ENCODE results near the gene PER2.

DNA sequence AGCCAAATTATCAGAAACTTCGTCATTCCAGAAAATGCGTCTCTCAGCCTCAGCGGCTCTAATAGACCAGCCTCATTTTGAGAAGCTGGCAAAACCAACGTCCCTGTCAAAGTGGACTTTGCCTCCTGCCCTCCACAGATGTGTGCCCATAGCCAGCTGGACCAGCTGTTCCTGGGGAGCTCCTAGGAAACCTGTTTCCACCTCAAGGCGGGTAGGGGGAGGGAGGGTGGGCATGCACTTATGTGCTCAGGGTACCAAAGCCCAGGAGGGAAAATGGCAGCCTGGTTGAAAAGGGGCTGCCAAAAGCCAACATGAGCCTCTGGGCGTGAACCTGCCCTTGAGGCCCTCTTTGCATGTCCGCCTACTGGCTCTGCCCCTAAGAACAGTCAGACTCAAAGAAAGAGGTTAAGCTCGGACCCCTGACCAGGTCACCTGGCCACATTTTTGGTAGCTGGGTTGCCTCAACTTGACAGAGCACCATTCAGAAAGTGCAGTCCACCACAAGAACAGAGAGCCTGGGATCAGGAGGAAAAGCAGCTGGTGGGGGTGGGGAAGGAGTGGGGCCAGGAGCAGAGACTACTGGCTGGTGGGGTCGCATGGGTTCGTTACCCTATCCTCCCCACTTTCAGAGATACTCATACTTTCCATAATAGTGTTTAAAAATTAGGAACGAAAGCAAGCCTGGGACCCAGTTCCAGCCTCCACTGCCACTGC, 3.5 kb downstream of the PER2 start:
- TF ChIP-seq ZNF19 (tag by site-specific recombination; IDR thresholded peaks at IDR 0.05; ENCODE audit: low read depth) (no peak), ZNF707 (tag by site-specific recombination; IDR thresholded peaks at IDR 0.05) (no peak)
- TF ChIP-seq, protein P1, sequence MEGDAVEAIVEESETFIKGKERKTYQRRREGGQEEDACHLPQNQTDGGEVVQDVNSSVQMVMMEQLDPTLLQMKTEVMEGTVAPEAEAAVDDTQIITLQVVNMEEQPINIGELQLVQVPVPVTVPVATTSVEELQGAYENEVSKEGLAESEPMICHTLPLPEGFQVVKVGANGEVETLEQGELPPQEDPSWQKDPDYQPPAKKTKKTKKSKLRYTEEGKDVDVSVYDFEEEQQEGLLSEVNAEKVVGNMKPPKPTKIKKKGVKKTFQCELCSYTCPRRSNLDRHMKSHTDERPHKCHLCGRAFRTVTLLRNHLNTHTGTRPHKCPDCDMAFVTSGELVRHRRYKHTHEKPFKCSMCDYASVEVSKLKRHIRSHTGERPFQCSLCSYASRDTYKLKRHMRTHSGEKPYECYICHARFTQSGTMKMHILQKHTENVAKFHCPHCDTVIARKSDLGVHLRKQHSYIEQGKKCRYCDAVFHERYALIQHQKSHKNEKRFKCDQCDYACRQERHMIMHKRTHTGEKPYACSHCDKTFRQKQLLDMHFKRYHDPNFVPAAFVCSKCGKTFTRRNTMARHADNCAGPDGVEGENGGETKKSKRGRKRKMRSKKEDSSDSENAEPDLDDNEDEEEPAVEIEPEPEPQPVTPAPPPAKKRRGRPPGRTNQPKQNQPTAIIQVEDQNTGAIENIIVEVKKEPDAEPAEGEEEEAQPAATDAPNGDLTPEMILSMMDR (tag by site-specific recombination; IDR thresholded peaks at IDR 0.05): no peak

Measured in HEK293 (cell line).